PC-9 (cell line): ENCODE results near the gene MRPS14. TPM values are rescaled to one million over a fixed set of nuclear protein-coding genes. Genes with fewer than 3 reads are reported as not detected.

Experiments
- BruUV-seq: library from RNA; stranded (reverse); fragments of 400-500 nt; replicated peaks from 2 replicates; lab custom pipeline; 2021; lab: Mats Ljungman, UMichigan
- CTCF ChIA-PET: fragments of 300-600 bp; sonication (Branson Sonifier 250); formaldehyde crosslinking; loops from one replicate; lab custom pipeline; 2022; ENCODE audit warnings: antibody characterized with exemption; lab: Charles Lee
- POLR2A ChIA-PET: fragments of 300-600 bp; sonication (Branson Sonifier 250); formaldehyde crosslinking; loops from one replicate; lab custom pipeline; 2022; ENCODE audit warnings: antibody characterized with exemption; ENCODE audit not compliant: unreplicated experiment; lab: Charles Lee
- DNase-seq, 2 experiments: peaks; one replicate each; pipeline versions ENCODE4 v3.0.0 to v3.0.0-alpha.2; 2015 to 2022; ENCODE audit warnings: mixed read lengths in 1 of 2
- H2AFZ ChIP-seq: fragments of 200-600 bp; sonication (generic); 2 replicates; pipeline ENCODE4 v1.8.1; 2017; ENCODE audit warnings: antibody characterized with exemption
- H3F3A ChIP-seq: fragments of 200-600 bp; sonication (generic); 2 replicates; pipeline ENCODE4 v1.8.1; 2017; ENCODE audit warnings: antibody characterized with exemption, mild to moderate bottlenecking, low read depth; ENCODE audit not compliant: insufficient read depth
- H3K27ac ChIP-seq: fragments of 200-600 bp; sonication (generic); 2 replicates; pipeline ENCODE4 v1.6.1; 2016; ENCODE audit warnings: mixed run types
- H3K27me3 ChIP-seq: fragments of 200-600 bp; sonication (generic); 2 replicates; pipeline ENCODE4 v1.6.1; 2016; ENCODE audit warnings: low read depth, mixed run types; ENCODE audit not compliant: insufficient read depth
- H3K36me3 ChIP-seq: fragments of 200-600 bp; sonication (generic); 2 replicates; pipeline ENCODE4 v1.6.1; 2016; ENCODE audit warnings: low read depth, mixed run types
- H3K4me1 ChIP-seq: fragments of 200-600 bp; sonication (generic); replicated peaks from 2 replicates; pipeline ENCODE4 v1.6.1; 2016; ENCODE audit warnings: mixed run types; ENCODE audit not compliant: insufficient read depth
- H3K4me2 ChIP-seq: fragments of 200-600 bp; sonication (generic); 2 replicates; pipeline ENCODE4 v1.6.1; 2017; ENCODE audit warnings: mixed run types
- H3K4me3 ChIP-seq: fragments of 200-600 bp; sonication (generic); 2 replicates; pipeline ENCODE4 v1.6.1; 2016; ENCODE audit warnings: mixed run types
- H3K79me2 ChIP-seq: fragments of 200-600 bp; sonication (generic); 2 replicates; pipeline ENCODE4 v1.6.1; 2017; ENCODE audit warnings: low read depth, mixed run types
- H3K9me2 ChIP-seq: fragments of 200-600 bp; sonication (generic); 2 replicates; pipeline ENCODE4 v1.8.1; 2017; ENCODE audit warnings: mild to moderate bottlenecking; ENCODE audit not compliant: insufficient read depth
- H3K9me3 ChIP-seq: fragments of 200-600 bp; sonication (generic); 2 replicates; pipeline ENCODE4 v1.8.1; 2016; ENCODE audit warnings: low read depth; ENCODE audit not compliant: insufficient read depth
- H4K20me1 ChIP-seq: fragments of 200-600 bp; sonication (generic); 2 replicates; pipeline ENCODE4 v1.8.1; 2017; ENCODE audit not compliant: insufficient read depth
- EZH2 ChIP-seq: fragments of 200-600 bp; sonication (generic); IDR thresholded peaks from 2 replicates; pipeline ENCODE4 v1.8.0; 2017; ENCODE audit warnings: antibody characterized with exemption, low read depth
- intact Hi-C: fragments of 100-400 bp; cut with micrococcal nuclease; formaldehyde crosslinking; loops from one replicate; pipeline ENCODE4 v1.10.0; 2022; ENCODE audit not compliant: unreplicated experiment
- total RNA-seq: library from RNA; stranded (reverse); gene quantifications from 2 replicates; pipeline ENCODE4 v1.2.3, GENCODE V29; 2021
- TF ChIP-seq, protein P1 (sequence below): fragments of 200-600 bp; sonication (generic); conservative IDR thresholded peaks from 2 replicates; pipeline ENCODE4 v1.6.1; 2017; ENCODE audit warnings: mixed run types, antibody characterized with exemption, mild to moderate bottlenecking, moderate library complexity

MRPS14 gene
- total RNA-seq, 1 experiment from 2014 or later, result 28.8 TPM

DNA sequence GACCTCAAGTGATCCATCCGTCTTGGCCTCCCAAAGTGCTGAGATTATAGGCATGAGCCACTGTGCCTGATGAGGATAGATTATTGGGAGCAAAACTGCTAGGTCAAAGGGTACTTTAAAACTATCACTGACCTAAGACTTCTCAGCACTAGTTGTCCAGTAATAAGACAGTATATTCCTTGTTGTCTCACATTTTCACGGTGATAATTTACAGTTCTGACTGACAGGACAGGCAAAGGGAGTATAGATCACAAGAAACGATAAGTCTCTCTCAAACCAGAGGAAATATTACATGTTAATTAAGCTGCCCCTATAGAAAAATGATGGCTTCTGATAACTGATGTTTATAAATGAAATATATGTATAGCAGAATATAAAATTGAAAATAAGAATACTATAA, 3.7 kb downstream of the MRPS14 start:
- Histone ChIP-seq H3K9me2 (no peaks in the 10 kb centered on the region), H3K4me3 (no peak overlapping the region), H2AFZ (no peak overlapping the region), H3F3A (no peaks in the 10 kb centered on the region), H3K27me3 (no peaks in the 10 kb centered on the region), H3K79me2 (peaks cover 26% of the 10 kb centered on the region), H3K36me3 (no peaks in the 10 kb centered on the region), H3K27ac (no peak overlapping the region), H3K4me1 (peaks cover 12% of the 10 kb centered on the region; the same call in 1 of the 2 replicates), H4K20me1 (no peaks in the 10 kb centered on the region), H3K4me2 (no peak overlapping the region), H3K9me3 (no peaks in the 10 kb centered on the region)
- no peak for DNase-seq
- intact Hi-C loops, result no loop called here
- POLR2A ChIA-PET, result no interaction called here
- CTCF ChIA-PET, result no interaction called here
- BruUV-seq, result no TSS peak
- TF ChIP-seq EZH2, result no peak
- TF ChIP-seq, protein P1, sequence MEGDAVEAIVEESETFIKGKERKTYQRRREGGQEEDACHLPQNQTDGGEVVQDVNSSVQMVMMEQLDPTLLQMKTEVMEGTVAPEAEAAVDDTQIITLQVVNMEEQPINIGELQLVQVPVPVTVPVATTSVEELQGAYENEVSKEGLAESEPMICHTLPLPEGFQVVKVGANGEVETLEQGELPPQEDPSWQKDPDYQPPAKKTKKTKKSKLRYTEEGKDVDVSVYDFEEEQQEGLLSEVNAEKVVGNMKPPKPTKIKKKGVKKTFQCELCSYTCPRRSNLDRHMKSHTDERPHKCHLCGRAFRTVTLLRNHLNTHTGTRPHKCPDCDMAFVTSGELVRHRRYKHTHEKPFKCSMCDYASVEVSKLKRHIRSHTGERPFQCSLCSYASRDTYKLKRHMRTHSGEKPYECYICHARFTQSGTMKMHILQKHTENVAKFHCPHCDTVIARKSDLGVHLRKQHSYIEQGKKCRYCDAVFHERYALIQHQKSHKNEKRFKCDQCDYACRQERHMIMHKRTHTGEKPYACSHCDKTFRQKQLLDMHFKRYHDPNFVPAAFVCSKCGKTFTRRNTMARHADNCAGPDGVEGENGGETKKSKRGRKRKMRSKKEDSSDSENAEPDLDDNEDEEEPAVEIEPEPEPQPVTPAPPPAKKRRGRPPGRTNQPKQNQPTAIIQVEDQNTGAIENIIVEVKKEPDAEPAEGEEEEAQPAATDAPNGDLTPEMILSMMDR, result no peak

DNA sequence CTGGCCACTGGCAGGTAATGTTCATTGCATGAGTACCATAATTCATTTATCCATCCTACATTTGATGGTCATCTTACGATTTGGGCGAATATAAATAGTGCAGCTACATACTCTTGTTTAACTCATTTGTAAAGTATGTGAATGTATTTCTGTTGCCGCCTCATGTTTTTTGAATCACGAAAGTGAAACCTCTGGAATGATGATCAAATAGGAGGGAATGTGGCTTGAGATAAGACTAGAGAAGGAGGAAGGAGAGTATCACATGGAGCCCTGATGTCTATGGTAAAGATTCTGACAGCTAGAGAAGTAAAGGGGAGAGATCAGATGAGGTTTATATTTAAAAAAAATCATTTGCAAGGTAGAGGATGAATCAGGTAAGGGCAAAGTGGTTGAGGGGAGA, 8.0 kb downstream of the MRPS14 start:
- no TSS peak for BruUV-seq
- H3K36me3 ChIP-seq, result 0 out of 2 replicates have a peak, but pooled peaks cover 19% of the 10 kb centered on the region

DNA sequence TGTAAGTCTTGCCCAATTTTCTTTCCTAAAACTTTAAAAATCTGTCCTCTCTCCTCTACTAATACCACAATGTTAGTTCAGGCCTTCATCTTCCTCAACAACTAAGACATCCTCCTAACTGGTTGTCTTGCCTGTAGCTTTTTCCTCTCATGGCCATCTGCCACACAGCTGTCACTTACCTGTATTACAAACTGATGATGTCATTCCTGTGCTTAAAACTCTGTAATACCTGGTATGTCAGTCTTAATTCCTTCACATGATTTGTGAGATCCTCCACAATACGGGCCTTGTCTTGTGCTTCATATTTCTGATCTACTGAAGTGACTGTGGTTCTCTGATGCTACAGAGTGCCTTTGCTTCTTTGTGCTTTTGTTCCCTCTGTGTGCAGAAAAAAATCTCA, 9.8 kb downstream of the MRPS14 start:
- POLR2A ChIA-PET, result interaction anchor here (0.7 kb wide), 1 partner anchor 108 kb away, joined by 3 read pairs; no protein-coding TSS in a partner anchor
- CTCF ChIA-PET, result no interaction called here
- no peaks in the 10 kb centered on the region for H3K9me3 ChIP-seq

More for the DNA sequence above, 8.0 kb downstream of the MRPS14 start:
- POLR2A ChIA-PET, result interaction anchor here (0.6 kb wide), 1 partner anchor 22 kb away, joined by 4 read pairs; no protein-coding TSS in a partner anchor
- TF ChIP-seq, protein P1, result no peak
- TF ChIP-seq EZH2, result no peak
- CTCF ChIA-PET, result no interaction called here
- Histone ChIP-seq H4K20me1 (no peaks in the 10 kb centered on the region), H3K27ac (no peak overlapping the region), H2AFZ (no peak overlapping the region), H3K4me3 (no peak overlapping the region), H3K9me3 (no peaks in the 10 kb centered on the region), H3K4me2 (no peak overlapping the region), H3K9me2 (no peaks in the 10 kb centered on the region), H3K4me1 (peaks cover 8% of the 10 kb centered on the region; the same call in 1 of the 2 replicates), H3F3A (peaks cover 13% of the 10 kb centered on the region; the same call in 1 of the 2 replicates), H3K27me3 (no peaks in the 10 kb centered on the region), H3K79me2 (no peaks in the 10 kb centered on the region)
- intact Hi-C loops, result no loop called here
- no peak for DNase-seq

More for the DNA sequence above, 9.8 kb downstream of the MRPS14 start:
- intact Hi-C loops, result no loop called here
- Histone ChIP-seq H3K27me3 (no peaks in the 10 kb centered on the region), H4K20me1 (no peaks in the 10 kb centered on the region; the same call in 1 of the 2 replicates), H3K79me2 (0 out of 2 replicates have a peak, but pooled peaks cover 2% of the 10 kb centered on the region), H3K4me3 (no peak overlapping the region), H2AFZ (no peak overlapping the region), H3K4me2 (no peak overlapping the region), H3K4me1 (peaks cover 8% of the 10 kb centered on the region; the same call in 1 of the 2 replicates), H3F3A (peaks cover 21% of the 10 kb centered on the region; the same call in 1 of the 2 replicates), H3K27ac (no peak overlapping the region), H3K9me2 (no peaks in the 10 kb centered on the region), H3K36me3 (peaks cover 23% of the 10 kb centered on the region)
- TF ChIP-seq, protein P1, result no peak
- no peak for TF ChIP-seq EZH2
- no peak for DNase-seq
- BruUV-seq, result no TSS peak
